NOMO-1 treated with DMSO at 0.1 percent for 48 hours (cell line): ENCODE data around the gene RFC1.

Experiments
- DNase-seq: peaks from one replicate; lab custom pipeline; 2025; ENCODE audit not compliant: unreplicated experiment; lab: John Stamatoyannopoulos, UW

Gene RFC1

GRCh38 chr4:39255266-39255665 lies 110.9 kb downstream of the RFC1 start:
- no peak for DNase-seq

GRCh38 chr4:39243462-39243861 lies 122.7 kb downstream of the RFC1 start:
- DNase-seq = no peak
